D721Med (cell line): Measurements from ENCODE around the gene APC2.
"Not testable (repeated sequence)": the region's sequence is repeated elsewhere in the genome, so short reads cannot be mapped to it uniquely, and the experiment has no call there.

Source experiments
- DNase-seq: peaks from one replicate; pipeline ENCODE4 v3.0.0; 2011; ENCODE audit warnings: low spot score; ENCODE audit not compliant: insufficient read length
- FAIRE-seq: peaks from 2 replicates; lab custom pipeline; 2011; peaks lifted over from hg19 to GRCh38; lab: Jason Lieb, UNC
- CTCF ChIP-seq: IDR thresholded peaks from 2 replicates; pipeline ENCODE4 v1.5.1; 2012; ENCODE audit warnings: mild to moderate bottlenecking, control low read depth; ENCODE audit not compliant: insufficient read depth; ENCODE audit errors: missing control alignments

The APC2 gene

GRCh38 chr19:1494115-1494815 lies 44.3 kb downstream of the APC2 start:
- DNase-seq: no peak
- FAIRE-seq: no peak
- no peak for TF ChIP-seq CTCF

GRCh38 chr19:1495051-1495798 lies 45.3 kb downstream of the APC2 start:
- no peak for TF ChIP-seq CTCF
- DNase-seq (no peak), FAIRE-seq (no peak)

GRCh38 chr19:1495799-1496713 lies 46.1 kb downstream of the APC2 start:
- no peak for DNase-seq
- no peak for TF ChIP-seq CTCF
- no peak for FAIRE-seq

- TF ChIP-seq CTCF: no peak
- DNase-seq: no peak
- FAIRE-seq: no peak
These were observed 47.0 kb downstream of the APC2 start for GRCh38 chr19:1496714-1497577.

GRCh38 chr19:1497578-1498235 lies 47.8 kb downstream of the APC2 start:
- no peak for TF ChIP-seq CTCF
- FAIRE-seq: no peak
- DNase-seq: no peak

GRCh38 chr19:1499231-1499630 lies 49.3 kb downstream of the APC2 start:
- FAIRE-seq, DNase-seq: not testable (repeated sequence)
